NB4 (cell line): ENCODE measurements around the gene KDM4B.

Experiments
- CTCF ChIP-seq: IDR thresholded peaks from one replicate; pipeline ENCODE4 v1.5.1; 2012; ENCODE audit warnings: low read depth, low read length
- MAX ChIP-seq: IDR thresholded peaks from 2 replicates; pipeline ENCODE4 v1.6.1; 2011; ENCODE audit warnings: low read depth, low read length
- MYC ChIP-seq: IDR thresholded peaks from 2 replicates; pipeline ENCODE4 v1.6.1; 2011; ENCODE audit warnings: low read depth, low read length
- POLR2A ChIP-seq: IDR thresholded peaks from 2 replicates; pipeline ENCODE4 v1.6.1; 2011; ENCODE audit warnings: mild to moderate bottlenecking; ENCODE audit not compliant: insufficient read length; ENCODE audit errors: extremely low read depth

GRCh38 chr19:5184930-5185329 lies 216.0 kb downstream of the KDM4B start:
- no peak for TF ChIP-seq CTCF
- TF ChIP-seq MAX, result no peak
- no peak for TF ChIP-seq POLR2A
- no peak for TF ChIP-seq MYC
